Astrocyte of the spinal cord (primary cell): Measurements from ENCODE around the gene FXYD6.

Experiments
- DNase-seq: peaks from one replicate; pipeline ENCODE4 v3.0.0; 2011; ENCODE audit warnings: low read depth, low spot score
- H3K4me3 ChIP-seq: 2 replicates; pipeline ENCODE4 v1.5.1; 2011; ENCODE audit warnings: low read depth, mild to moderate bottlenecking, low read length, moderate library complexity
- in situ Hi-C: cut with HindIII; loops from 2 replicates; pipeline ENCODE4 v1.10.0; 2017; ENCODE audit warnings: low sequenced_read_pairs
- TF ChIP-seq, protein P1 (sequence below): IDR thresholded peaks from 2 replicates; pipeline ENCODE4 v1.5.1; 2012; ENCODE audit warnings: low read depth, mild to moderate bottlenecking, low read length, inconsistent platforms

The FXYD6 gene

GRCh38 chr11:117891362-117891761 is 14.9 kb upstream of the FXYD6 start:
- in situ Hi-C loops = no loop called here

GRCh38 chr11:117888139-117888566 is 11.7 kb upstream of the FXYD6 start:
- TF ChIP-seq, protein P1, sequence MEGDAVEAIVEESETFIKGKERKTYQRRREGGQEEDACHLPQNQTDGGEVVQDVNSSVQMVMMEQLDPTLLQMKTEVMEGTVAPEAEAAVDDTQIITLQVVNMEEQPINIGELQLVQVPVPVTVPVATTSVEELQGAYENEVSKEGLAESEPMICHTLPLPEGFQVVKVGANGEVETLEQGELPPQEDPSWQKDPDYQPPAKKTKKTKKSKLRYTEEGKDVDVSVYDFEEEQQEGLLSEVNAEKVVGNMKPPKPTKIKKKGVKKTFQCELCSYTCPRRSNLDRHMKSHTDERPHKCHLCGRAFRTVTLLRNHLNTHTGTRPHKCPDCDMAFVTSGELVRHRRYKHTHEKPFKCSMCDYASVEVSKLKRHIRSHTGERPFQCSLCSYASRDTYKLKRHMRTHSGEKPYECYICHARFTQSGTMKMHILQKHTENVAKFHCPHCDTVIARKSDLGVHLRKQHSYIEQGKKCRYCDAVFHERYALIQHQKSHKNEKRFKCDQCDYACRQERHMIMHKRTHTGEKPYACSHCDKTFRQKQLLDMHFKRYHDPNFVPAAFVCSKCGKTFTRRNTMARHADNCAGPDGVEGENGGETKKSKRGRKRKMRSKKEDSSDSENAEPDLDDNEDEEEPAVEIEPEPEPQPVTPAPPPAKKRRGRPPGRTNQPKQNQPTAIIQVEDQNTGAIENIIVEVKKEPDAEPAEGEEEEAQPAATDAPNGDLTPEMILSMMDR = no peak
- no peak for DNase-seq
- no peak overlapping the region for H3K4me3 ChIP-seq
- in situ Hi-C loops = no loop called here

More at GRCh38 chr11:117891362-117891761, 14.9 kb upstream of the FXYD6 start:
- TF ChIP-seq, protein P1 = no peak
- H3K4me3 ChIP-seq = no peak overlapping the region
- no peak for DNase-seq

DNA sequence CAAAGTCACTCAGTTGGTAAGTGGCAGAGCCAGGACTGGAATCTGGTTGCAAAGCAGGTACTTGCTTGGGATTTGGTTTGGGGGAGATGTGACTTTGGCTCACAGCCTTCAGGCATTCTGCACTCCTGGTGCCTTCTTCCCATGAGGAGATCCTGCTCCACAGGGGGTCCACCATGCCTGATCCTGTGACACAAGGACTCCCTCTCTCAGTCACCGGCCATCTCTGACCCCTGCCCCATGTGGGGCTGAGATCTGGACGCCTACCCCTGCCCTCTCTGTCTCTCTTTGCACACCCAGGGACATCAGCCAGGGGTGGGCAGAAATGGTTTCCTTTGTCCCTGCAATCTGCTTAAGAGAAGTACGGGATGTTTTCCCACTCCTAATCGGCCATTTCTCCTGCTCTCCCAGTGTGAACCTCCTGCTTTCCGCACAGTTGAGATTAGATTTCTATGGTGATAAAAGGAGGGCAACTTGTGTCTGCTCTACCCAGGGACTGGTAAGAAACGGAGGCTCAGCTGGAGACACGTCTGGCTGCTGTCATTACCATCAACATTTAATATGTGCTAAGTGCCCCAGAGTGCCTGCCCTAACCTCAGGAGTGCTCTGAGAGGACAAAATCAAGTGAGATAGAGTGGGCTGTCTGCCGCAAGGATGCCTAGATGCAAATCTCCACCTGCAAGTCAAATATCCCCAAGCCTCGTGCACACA is 11.1 kb upstream of the FXYD6 start:
- DNase-seq = no peak
- no peak overlapping the region for H3K4me3 ChIP-seq
- TF ChIP-seq, protein P1 = no peak
- in situ Hi-C loops = no loop called here

- DNase-seq = peak; percentile 11
- in situ Hi-C loops = no loop called here
- TF ChIP-seq, protein P1 = no peak
- H3K4me3 ChIP-seq = no peak overlapping the region
These were observed 9.3 kb upstream of the FXYD6 start for GRCh38 chr11:117885777-117886176.

- H3K4me3 ChIP-seq = no peak overlapping the region
- TF ChIP-seq, protein P1 = no peak
- DNase-seq = peak; percentile 24
- in situ Hi-C loops = no loop called here
These were observed 8.5 kb upstream of the FXYD6 start for GRCh38 chr11:117884994-117885393.

- no peak overlapping the region for H3K4me3 ChIP-seq
- in situ Hi-C loops = no loop called here
- DNase-seq = no peak
- TF ChIP-seq, protein P1 = no peak
These were observed 6.6 kb upstream of the FXYD6 start for GRCh38 chr11:117883063-117883462.
